Hematopoietic multipotent progenitor cell treated with erythropoietin and hydrocortisone succinate and interleukin-3 and kit ligand, for 6 days (in vitro differentiated cells): ENCODE results near the gene KAZALD1.
"Not testable (repeated sequence)": the region's sequence is repeated elsewhere in the genome, so short reads cannot be mapped to it uniquely, and the experiment has no call there.

Source experiments
- DNase-seq: peaks from one replicate; pipeline ENCODE4 v3.0.0-alpha.2; 2015

Gene KAZALD1

GRCh38 chr10:101030496-101031127, 31.2 kb upstream of the KAZALD1 start:
- no peak for DNase-seq

GRCh38 chr10:101031128-101031795, 30.5 kb upstream of the KAZALD1 start, which contains the start of the genes PDZD7 and SFXN3:
Gene PDZD7, minus strand, starts transcription at chr10:101031129. Its CDS starts 910 bp downstream, at chr10:101030219.
Gene SFXN3, plus strand, starts transcription at chr10:101031234. Its CDS starts 3,461 bp downstream, at chr10:101034695.
- DNase-seq: peak; percentile 94

- DNase-seq: peak; percentile 72
Measured at GRCh38 chr10:101031796-101032636, 29.8 kb upstream of the KAZALD1 start.

- peak; percentile 81 for DNase-seq
Measured at GRCh38 chr10:101032637-101033224, 29.1 kb upstream of the KAZALD1 start.

GRCh38 chr10:101033276-101033675, 28.5 kb upstream of the KAZALD1 start:
- DNase-seq: no peak

- not testable (repeated sequence) for DNase-seq
Measured at GRCh38 chr10:101034404-101034803, 27.4 kb upstream of the KAZALD1 start.

- no peak for DNase-seq
Measured at GRCh38 chr10:101035314-101035713, 26.5 kb upstream of the KAZALD1 start.

- no peak for DNase-seq
Measured at GRCh38 chr10:101035916-101036702, 25.7 kb upstream of the KAZALD1 start.

GRCh38 chr10:101036726-101037125, 25.1 kb upstream of the KAZALD1 start:
- no peak for DNase-seq

GRCh38 chr10:101038484-101038883, 23.3 kb upstream of the KAZALD1 start:
- DNase-seq: no peak

GRCh38 chr10:101040061-101040460, 21.7 kb upstream of the KAZALD1 start:
- DNase-seq: no peak

- DNase-seq: no peak
Measured at GRCh38 chr10:101040851-101041250, 20.9 kb upstream of the KAZALD1 start.

GRCh38 chr10:101041252-101041761, 20.5 kb upstream of the KAZALD1 start:
- DNase-seq: peak; percentile 94

- DNase-seq: no peak
Measured at GRCh38 chr10:101042118-101042517, 19.7 kb upstream of the KAZALD1 start.

GRCh38 chr10:101042667-101043362, 19.0 kb upstream of the KAZALD1 start:
- peak; percentile 99 for DNase-seq

- no peak for DNase-seq
Measured at GRCh38 chr10:101043363-101043707, 18.5 kb upstream of the KAZALD1 start.

- DNase-seq: no peak
Measured at GRCh38 chr10:101044117-101044516, 17.7 kb upstream of the KAZALD1 start.

GRCh38 chr10:101046332-101047238, 15.2 kb upstream of the KAZALD1 start:
- DNase-seq: no peak

- DNase-seq: no peak
Measured at GRCh38 chr10:101047268-101047667, 14.5 kb upstream of the KAZALD1 start.
